ENCODE results near the gene UPB1.

The UPB1 gene

DNA sequence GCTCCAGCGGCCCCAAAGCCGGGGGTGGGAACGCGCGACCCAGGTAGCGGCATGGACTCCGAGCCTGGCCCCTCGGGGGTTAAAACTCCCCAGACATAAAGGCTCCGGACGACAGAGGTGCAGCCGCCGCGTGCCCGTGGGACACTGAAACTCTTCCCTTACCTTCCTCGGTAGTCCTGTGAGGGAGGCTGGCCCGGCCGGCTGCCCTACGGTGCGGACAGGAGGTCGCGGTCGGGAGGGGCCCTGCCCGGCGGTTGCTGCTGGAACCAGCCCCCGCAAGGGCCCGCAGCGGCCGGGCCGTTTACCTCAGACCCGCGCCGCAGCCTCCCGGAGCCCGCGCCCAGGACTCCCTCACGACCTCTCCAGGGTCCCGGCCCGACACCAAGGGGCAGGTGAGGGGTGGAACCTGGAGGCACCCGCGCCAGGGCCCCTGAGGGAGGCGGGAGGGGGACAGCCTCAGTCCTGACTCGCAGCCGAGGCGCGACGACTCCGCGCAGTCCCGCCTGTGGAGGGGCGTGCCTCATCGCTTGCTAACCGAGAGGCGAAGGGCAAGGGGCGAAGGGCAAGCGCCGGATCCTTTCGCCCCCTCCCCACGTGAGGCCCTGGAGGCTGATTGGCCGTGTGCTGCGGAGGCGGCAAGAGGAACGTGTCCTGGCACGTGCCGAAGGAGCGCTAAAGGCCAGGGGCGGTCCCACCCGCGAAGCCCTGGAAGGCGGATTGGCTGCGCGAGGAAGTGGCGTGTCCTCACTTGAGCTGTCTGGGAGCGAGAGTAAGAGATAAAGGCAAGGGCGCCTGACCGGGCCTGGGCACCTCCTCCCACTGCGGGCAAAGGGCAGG is at the start of gene UPB1:
UPB1 (plus strand) TSS at position 805 of the 837 bp plus-strand sequence. CDS start 72 bp downstream, outside the sequence.
- DNase-seq (ENCODE audit: low spot score): no peak

DNA sequence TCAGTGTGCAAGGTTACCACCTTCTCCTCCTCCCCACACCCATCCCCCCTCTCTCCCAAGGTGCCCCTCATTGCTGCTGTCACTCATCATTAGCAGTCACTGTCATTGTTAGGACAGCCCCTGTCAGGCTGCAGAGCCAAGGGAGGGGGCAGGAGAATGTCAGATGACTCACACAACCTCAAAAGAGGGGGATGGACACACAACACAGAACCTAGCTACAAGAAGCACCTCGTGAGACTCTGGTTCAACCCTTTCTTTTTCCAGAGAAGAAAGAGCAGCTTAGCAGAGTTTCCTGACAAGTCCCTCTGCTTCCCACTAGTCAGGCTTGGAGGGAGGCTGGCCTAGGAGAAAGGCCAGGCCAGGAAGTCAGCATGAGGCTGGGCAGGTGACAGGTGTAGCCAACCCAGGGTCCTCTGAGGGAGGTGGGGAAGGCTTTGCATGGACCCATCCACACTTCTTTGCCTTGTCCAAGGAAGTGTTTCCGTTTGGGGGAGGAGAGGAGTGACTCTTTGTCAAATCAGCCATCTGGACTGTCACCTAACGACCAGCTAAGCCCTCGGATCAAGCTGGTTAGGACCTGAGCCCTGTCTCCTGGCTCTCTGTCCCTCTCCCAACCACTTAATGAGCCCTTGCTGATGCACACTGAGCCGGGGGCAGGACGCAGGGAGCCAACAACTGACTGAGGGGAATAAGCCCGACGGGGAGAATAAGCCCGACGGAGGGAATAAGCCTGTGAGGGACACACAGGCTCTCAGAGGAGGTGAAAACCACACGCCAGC is 49.5 kb upstream of the UPB1 start:
- DNase-seq (ENCODE audit: low spot score): no peak

DNA sequence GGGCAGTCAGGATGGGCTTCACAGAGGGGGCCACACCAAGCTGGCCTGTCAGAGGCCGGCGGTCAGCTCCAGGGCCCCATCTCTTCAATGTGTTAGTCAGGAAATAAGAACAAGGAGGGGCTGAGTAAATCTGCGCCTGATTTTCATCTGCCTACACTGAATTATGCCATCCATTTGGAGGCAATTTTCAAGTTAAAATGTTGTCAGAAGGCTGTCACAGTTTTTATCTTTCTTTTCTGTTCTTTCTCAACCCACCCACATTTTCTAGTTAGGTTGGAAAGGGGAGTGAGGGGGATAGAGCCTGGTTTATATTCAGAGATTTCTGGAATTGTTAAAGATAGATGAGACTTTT is 48.9 kb upstream of the UPB1 start:
- DNase-seq (ENCODE audit: low spot score): no peak

DNA sequence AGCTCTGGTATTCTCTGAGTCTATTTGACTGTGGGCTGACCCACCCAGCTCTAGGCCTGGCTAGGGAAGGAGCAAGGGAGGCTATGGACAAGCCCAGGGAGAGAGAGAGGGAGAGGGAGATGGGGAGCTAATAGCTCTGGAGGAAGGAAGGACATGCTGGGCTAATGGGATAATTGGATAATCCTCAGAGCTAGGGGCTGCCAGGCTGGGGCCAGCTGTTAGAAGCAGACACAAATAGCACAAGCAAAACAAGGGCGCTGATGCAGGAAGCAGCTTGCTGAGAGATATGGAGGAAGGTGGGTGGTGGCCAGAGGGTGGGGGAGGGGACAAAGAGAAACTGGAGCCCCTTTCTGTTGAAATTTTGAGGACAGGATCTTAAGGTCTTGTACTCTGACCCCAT is 44.5 kb upstream of the UPB1 start:
- no peak for DNase-seq (ENCODE audit: low spot score)

GRCh38 chr22:24451162-24451561 is 44.0 kb upstream of the UPB1 start:
- DNase-seq (ENCODE audit: low spot score): no peak

- no peak for DNase-seq (ENCODE audit: low spot score)
Observed at GRCh38 chr22:24453853-24454252, 41.3 kb upstream of the UPB1 start.

DNA sequence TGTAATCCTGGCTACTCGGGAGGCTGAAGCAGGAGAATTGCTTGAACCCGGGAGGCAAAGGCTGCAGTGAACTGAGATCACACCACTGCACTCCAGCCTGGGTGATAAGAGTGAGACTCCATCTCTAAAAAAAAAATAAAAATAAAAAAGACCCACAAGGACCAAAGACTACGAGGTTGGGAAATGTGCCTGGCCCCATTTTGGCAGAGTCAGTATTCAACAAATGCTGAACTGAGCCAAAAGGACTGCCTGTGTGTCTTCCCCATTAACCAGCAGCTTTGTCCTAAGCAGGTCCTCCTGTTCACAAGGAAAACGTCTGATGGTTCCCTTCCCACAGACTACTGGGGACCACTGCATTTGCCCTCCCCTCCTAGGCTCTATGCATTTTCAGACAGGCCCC is 40.1 kb upstream of the UPB1 start:
- no peak for DNase-seq (ENCODE audit: low spot score)

DNA sequence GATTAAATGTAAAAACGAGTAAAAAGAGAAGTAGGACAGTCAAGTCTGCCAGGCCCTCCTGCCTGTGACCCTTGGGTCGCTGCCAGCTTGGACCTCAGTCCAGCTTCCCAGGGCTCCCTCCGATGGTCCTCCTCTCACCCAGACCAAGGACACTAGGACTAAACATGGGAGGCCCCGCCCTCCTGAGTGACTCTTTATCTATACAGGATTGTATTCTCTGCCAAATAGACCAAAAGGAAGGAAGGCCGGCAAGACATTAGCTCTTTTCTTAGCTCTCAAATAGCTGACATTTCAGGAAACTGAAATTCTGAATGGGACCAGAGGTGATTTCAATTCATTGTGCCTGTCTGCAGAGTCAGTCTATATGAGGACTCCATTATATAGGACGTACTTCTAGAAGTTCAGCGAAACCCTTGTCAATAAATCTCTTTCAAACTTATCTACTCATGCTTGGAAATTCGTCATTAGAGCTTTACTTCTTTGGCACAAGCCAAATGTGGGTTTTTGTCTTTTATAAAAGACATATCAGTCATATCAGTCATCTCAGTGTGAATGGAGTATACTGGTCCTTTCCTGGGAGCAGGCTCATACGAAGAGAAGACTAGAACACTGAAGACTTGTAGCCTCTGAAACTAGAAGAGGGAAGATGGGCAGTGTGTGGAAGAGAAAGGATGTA is 39.2 kb upstream of the UPB1 start:
- no peak for DNase-seq (ENCODE audit: low spot score)

GRCh38 chr22:24457894-24458420 is 37.2 kb upstream of the UPB1 start:
- no peak for DNase-seq (ENCODE audit: low spot score)

DNA sequence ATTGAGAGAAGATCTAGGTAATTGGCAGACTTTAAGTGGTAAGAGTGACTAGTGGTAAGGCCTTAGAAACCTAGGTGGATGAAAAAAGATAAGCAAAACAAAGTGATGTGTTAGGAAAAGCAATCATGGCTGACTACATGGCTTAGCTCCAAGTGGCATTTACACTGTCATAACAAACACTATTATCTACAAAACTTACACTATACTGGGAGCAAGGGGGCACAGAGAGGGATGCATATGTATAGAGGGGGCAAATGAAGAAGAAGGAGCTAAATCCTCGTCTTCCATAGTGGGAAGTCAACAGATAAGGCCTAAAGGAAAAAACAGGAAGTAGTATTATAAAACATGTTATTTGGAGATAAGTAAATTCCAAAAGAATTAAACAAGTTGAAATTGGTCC is 35.2 kb upstream of the UPB1 start:
- DNase-seq (ENCODE audit: low spot score): no peak

- no peak for DNase-seq (ENCODE audit: low spot score)
Observed at GRCh38 chr22:24460418-24461089, 34.6 kb upstream of the UPB1 start.

- DNase-seq (ENCODE audit: low spot score): no peak
Observed at GRCh38 chr22:24463071-24463760, 31.9 kb upstream of the UPB1 start.

DNA sequence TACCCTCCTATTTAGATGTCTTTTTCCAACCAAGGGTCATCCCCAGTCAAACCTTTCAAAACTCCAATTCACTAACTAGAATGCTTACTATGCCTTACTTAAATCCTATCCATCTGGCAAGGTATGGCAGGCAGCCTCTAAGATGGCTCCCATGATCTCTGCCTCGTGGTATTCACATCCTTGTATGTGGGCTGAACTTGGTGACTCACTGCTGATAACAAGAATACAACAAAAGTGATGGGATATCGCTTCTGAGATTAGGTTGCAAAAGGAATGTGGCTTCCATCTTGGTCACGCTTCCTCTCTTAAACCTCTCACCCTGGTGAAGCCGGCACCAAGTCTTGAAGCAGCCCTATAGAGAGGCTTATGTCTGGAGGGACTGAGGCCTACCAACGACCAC is 29.6 kb upstream of the UPB1 start:
- DNase-seq (ENCODE audit: low spot score): no peak

- DNase-seq (ENCODE audit: low spot score): no peak
Observed at GRCh38 chr22:24465975-24466374, 29.2 kb upstream of the UPB1 start.

DNA sequence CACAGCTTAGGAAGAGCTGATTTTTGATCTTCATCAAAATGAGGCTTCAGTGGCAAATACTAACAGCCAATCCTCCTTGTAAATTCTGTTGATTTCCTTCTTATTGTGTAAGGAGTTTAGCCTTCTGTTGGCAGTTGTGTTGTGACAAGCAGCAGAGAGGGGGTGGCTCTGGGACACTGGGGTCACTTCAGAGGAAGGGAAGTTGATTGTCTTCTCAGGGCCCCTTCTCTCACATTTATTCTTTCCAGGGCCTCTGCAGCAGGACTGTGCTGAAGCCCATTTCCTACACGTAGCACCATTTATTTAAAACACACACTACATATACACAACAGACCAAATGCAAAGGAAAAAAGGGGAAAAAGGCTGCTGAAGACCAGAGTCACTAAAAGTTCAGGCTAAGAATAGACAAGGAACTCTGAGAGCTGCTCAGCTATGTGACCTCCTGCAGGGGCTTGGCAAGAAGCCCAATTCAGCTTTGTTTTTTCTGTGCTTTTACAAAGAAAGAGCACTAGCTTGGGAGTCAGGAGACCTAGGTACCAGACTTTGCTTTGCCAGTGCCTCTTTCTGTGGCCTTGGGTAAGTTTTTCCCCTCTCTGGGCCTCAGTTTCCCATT is 28.3 kb upstream of the UPB1 start:
- no peak for DNase-seq (ENCODE audit: low spot score)

- DNase-seq (ENCODE audit: low spot score): no peak
Observed at GRCh38 chr22:24467340-24467739, 27.8 kb upstream of the UPB1 start.

- no peak for DNase-seq (ENCODE audit: low spot score)
Observed at GRCh38 chr22:24471570-24471969, 23.6 kb upstream of the UPB1 start.

- DNase-seq (ENCODE audit: low spot score): no peak
Observed at GRCh38 chr22:24473284-24473683, 21.8 kb upstream of the UPB1 start.

DNA sequence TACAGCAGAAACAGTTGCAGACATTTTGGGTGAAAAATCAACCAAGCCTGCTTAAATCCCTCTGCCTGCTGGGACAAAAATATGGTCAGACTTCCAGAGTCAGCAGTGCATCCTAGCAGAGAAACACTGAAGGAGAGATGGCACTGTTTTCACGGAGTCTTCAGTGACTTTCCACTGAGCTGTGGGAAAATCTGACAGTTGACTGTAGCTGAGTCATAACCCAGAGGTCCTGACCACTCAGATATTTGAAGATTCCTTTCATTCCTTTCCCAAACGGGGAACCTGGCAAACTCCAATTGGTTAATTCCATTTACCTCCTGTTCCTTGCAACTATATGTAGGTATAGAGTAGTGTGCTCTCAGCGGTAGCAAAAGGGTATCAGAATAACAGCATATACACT is 20.9 kb upstream of the UPB1 start:
- no peak for DNase-seq (ENCODE audit: low spot score)

- no peak for DNase-seq (ENCODE audit: low spot score)
Observed at GRCh38 chr22:24474649-24475255, 20.4 kb upstream of the UPB1 start.

GRCh38 chr22:24481641-24482040 is 13.5 kb upstream of the UPB1 start:
- no peak for DNase-seq (ENCODE audit: low spot score)
